SK-N-SH treated with all-trans-retinoic acid at 6 μM for 48 hours (cell line): Measurements from ENCODE around the gene HMX3.

Experiments
- ATAC-seq: fragments of 200-7000 bp; cut with Tn5 transposase; 3 replicates; pipeline ENCODE4 v1.9.1; 2020; ENCODE audit warnings: mild to moderate bottlenecking, moderate library complexity
- CREB5 ChIP-seq: fragments of 250-450 bp; sonication (Bioruptor Pico); IDR thresholded peaks from 2 replicates; pipeline ENCODE4 v1.5.1; 2020; ENCODE audit warnings: low read depth, mild to moderate bottlenecking, moderate library complexity
- CSDC2 ChIP-seq: fragments of 250-450 bp; sonication (Bioruptor Pico); IDR thresholded peaks from 2 replicates; pipeline ENCODE4 v1.5.0; 2020; ENCODE audit warnings: mild to moderate bottlenecking, moderate library complexity
- ESRRG ChIP-seq: fragments of 250-450 bp; sonication (Bioruptor Pico); IDR thresholded peaks from 2 replicates; pipeline ENCODE4 v1.6.1; 2021; ENCODE audit warnings: mild to moderate bottlenecking
- GLIS3 ChIP-seq: fragments of 250-450 bp; sonication (Bioruptor Pico); IDR thresholded peaks from 2 replicates; pipeline ENCODE4 v1.5.0; 2020; ENCODE audit warnings: mild to moderate bottlenecking, moderate library complexity
- ISL1 ChIP-seq: fragments of 250-450 bp; sonication (Bioruptor Pico); IDR thresholded peaks from 2 replicates; pipeline ENCODE4 v2.1.2; 2022; ENCODE audit warnings: mild to moderate bottlenecking, moderate library complexity
- OSR1 ChIP-seq: fragments of 250-450 bp; sonication (Bioruptor Pico); IDR thresholded peaks from 2 replicates; pipeline ENCODE4 v1.8.0; 2022; ENCODE audit warnings: moderate library complexity, mild to moderate bottlenecking, inconsistent platforms
- PATZ1 ChIP-seq: fragments of 250-450 bp; sonication (Bioruptor Pico); IDR thresholded peaks from 2 replicates; pipeline ENCODE4 v1.8.0; 2020; ENCODE audit warnings: mild to moderate bottlenecking, moderate library complexity, borderline replicate concordance
- POU6F1 ChIP-seq: fragments of 250-450 bp; sonication (Bioruptor Pico); IDR thresholded peaks from 2 replicates; pipeline ENCODE4 v1.8.0; 2021; ENCODE audit warnings: low read depth, mild to moderate bottlenecking, moderate library complexity, borderline replicate concordance
- PPARA ChIP-seq: fragments of 250-450 bp; sonication (Bioruptor Pico); IDR thresholded peaks from 2 replicates; pipeline ENCODE4 v1.5.0; 2020; ENCODE audit warnings: mild to moderate bottlenecking, borderline replicate concordance
- RARB ChIP-seq: fragments of 250-450 bp; sonication (Bioruptor Pico); IDR thresholded peaks from 2 replicates; pipeline ENCODE4 v1.8.0; 2021; ENCODE audit warnings: mild to moderate bottlenecking, moderate library complexity
- SNAI2 ChIP-seq: fragments of 250-450 bp; sonication (Bioruptor Pico); IDR thresholded peaks from 2 replicates; pipeline ENCODE4 v1.5.0; 2020; ENCODE audit warnings: mild to moderate bottlenecking, moderate library complexity
- TCF4 ChIP-seq: fragments of 250-450 bp; sonication (Bioruptor Pico); IDR thresholded peaks from 2 replicates; pipeline ENCODE4 v1.8.0; 2021; ENCODE audit warnings: mild to moderate bottlenecking, moderate library complexity, borderline replicate concordance
- TOX ChIP-seq: fragments of 250-450 bp; sonication (Bioruptor Pico); IDR thresholded peaks from 2 replicates; pipeline ENCODE4 v1.8.0; 2021; ENCODE audit warnings: mild to moderate bottlenecking, moderate library complexity, borderline replicate concordance
- TSHZ2 ChIP-seq: fragments of 250-450 bp; sonication (Bioruptor Pico); IDR thresholded peaks from 2 replicates; pipeline ENCODE4 v1.5.0; 2020; ENCODE audit warnings: mild to moderate bottlenecking, moderate library complexity
- ZC3H10 ChIP-seq: fragments of 250-450 bp; sonication (Bioruptor Pico); IDR thresholded peaks from 2 replicates; pipeline ENCODE4 v1.5.1; 2021; ENCODE audit warnings: mild to moderate bottlenecking, moderate library complexity
- ZFP30 ChIP-seq: fragments of 450-650 bp; formaldehyde crosslinking; IDR thresholded peaks from 2 replicates; pipeline ENCODE4 v1.5.0; 2022; ENCODE audit warnings: mild to moderate bottlenecking, moderate library complexity
- ZNF565 ChIP-seq: fragments of 450-650 bp; formaldehyde crosslinking; conservative IDR thresholded peaks from 2 replicates; pipeline ENCODE4 v1.5.0; 2020; ENCODE audit warnings: low read depth, mild to moderate bottlenecking, moderate library complexity
- ZNF70 ChIP-seq: fragments of 450-650 bp; formaldehyde crosslinking; IDR thresholded peaks from 2 replicates; pipeline ENCODE4 v1.5.0; 2020; ENCODE audit warnings: mild to moderate bottlenecking, moderate library complexity
- ZNF8 ChIP-seq: fragments of 450-650 bp; formaldehyde crosslinking; IDR thresholded peaks from 2 replicates; pipeline ENCODE4 v1.5.0; 2020; ENCODE audit warnings: mild to moderate bottlenecking, moderate library complexity

The HMX3 gene

GRCh38 chr10:123140164-123140982 lies 4.6 kb downstream of the HMX3 start:
- ATAC-seq: peak; percentile 26; the same call in 1 of the 3 replicates
- TF ChIP-seq PATZ1 (CRISPR knock-in tag) (no peak), ESRRG (CRISPR knock-in tag) (no peak), RARB (no peak), ZFP30 (CRISPR knock-in tag) (no peak), ZNF70 (CRISPR knock-in tag) (no peak), ISL1 (no peak), POU6F1 (no peak), ZNF565 (CRISPR knock-in tag) (no peak), PPARA (CRISPR knock-in tag) (no peak), CSDC2 (CRISPR knock-in tag) (no peak), CREB5 (CRISPR knock-in tag) (no peak)

GRCh38 chr10:123140983-123141390 lies 5.2 kb downstream of the HMX3 start:
- TF ChIP-seq SNAI2 (no peak), CSDC2 (CRISPR knock-in tag) (no peak), ZC3H10 (CRISPR knock-in tag) (no peak), POU6F1 (no peak), ZNF70 (CRISPR knock-in tag) (no peak), GLIS3 (CRISPR knock-in tag) (no peak), PATZ1 (CRISPR knock-in tag) (no peak), ISL1 (no peak), OSR1 (CRISPR knock-in tag) (no peak), TOX (CRISPR knock-in tag) (no peak), TCF4 (CRISPR knock-in tag) (no peak), ZNF565 (CRISPR knock-in tag) (no peak), CREB5 (CRISPR knock-in tag) (no peak)
- no peak for ATAC-seq

- no peak for ATAC-seq
- no peak for TF ChIP-seq ZC3H10 (CRISPR knock-in tag)
- no peak for TF ChIP-seq TCF4 (CRISPR knock-in tag)
- TF ChIP-seq ZNF70 (CRISPR knock-in tag): no peak
- no peak for TF ChIP-seq ZFP30 (CRISPR knock-in tag)
- TF ChIP-seq ISL1: no peak
- no peak for TF ChIP-seq CSDC2 (CRISPR knock-in tag)
- TF ChIP-seq RARB: no peak
- no peak for TF ChIP-seq TSHZ2 (CRISPR knock-in tag)
- no peak for TF ChIP-seq OSR1 (CRISPR knock-in tag)
- no peak for TF ChIP-seq PATZ1 (CRISPR knock-in tag)
- no peak for TF ChIP-seq ZNF8 (CRISPR knock-in tag)
- TF ChIP-seq ZNF565 (CRISPR knock-in tag): no peak
These were observed 6.3 kb downstream of the HMX3 start for GRCh38 chr10:123141791-123142700.
